ENCODE data around the gene PKHD1.

DNA sequence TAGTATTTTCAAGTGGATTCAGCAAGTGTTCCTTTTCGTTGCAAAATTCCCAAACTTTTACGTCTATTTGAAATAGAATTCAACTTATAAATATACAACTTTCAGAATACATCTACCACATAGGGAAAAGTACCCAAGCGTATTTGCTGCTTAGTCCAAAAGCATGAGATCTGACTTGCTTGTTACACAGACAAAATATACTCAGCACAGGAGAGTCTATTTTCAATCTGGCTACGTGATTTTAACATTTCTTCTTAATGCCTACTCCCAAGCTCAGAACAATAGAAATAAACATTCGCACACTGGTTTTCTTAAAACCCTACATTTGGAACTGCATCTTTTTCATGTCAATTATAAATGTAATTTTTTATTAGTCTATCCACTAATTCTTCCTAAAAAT lies 672 bp downstream of the PKHD1 start:
- TF ChIP-seq POLR2AphosphoS5 (IDR thresholded peaks at IDR 0.05; ENCODE audit: insufficient read depth in 1 of 2, low read depth in 1 of 2) = no peak
- TF ChIP-seq POLR2A (IDR thresholded peaks at IDR 0.05) = no peak
- TF ChIP-seq, protein P1, sequence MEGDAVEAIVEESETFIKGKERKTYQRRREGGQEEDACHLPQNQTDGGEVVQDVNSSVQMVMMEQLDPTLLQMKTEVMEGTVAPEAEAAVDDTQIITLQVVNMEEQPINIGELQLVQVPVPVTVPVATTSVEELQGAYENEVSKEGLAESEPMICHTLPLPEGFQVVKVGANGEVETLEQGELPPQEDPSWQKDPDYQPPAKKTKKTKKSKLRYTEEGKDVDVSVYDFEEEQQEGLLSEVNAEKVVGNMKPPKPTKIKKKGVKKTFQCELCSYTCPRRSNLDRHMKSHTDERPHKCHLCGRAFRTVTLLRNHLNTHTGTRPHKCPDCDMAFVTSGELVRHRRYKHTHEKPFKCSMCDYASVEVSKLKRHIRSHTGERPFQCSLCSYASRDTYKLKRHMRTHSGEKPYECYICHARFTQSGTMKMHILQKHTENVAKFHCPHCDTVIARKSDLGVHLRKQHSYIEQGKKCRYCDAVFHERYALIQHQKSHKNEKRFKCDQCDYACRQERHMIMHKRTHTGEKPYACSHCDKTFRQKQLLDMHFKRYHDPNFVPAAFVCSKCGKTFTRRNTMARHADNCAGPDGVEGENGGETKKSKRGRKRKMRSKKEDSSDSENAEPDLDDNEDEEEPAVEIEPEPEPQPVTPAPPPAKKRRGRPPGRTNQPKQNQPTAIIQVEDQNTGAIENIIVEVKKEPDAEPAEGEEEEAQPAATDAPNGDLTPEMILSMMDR (IDR thresholded peaks at IDR 0.05) = no peak
